Peyer's patch (tissue), 4 donors: ENCODE data around the gene EML1. TPM values are rescaled to one million over a fixed set of nuclear protein-coding genes. Genes with fewer than 3 reads are reported as not detected.

Source experiments
- DNase-seq, 3 donors: peaks; one replicate each; pipeline ENCODE4 v3.0.0-alpha.2; 2017 to 2019
- H3K27ac ChIP-seq, 4 donors: fragments of 200-600 bp; sonication (generic); one replicate each; pipeline ENCODE4 v1.5.1; 2016 to 2019
- H3K27me3 ChIP-seq, 2 donors: fragments of 200-600 bp; sonication (generic); one replicate each; pipeline ENCODE4 v1.5.1; 2019
- H3K36me3 ChIP-seq, 3 donors: fragments of 200-600 bp; sonication (generic); one replicate each; pipeline ENCODE4 v1.5.1; 2016 to 2019
- H3K4me1 ChIP-seq, 4 donors: fragments of 200-600 bp; sonication (generic); one replicate each; pipeline ENCODE4 v1.5.1; 2016 to 2019
- H3K4me3 ChIP-seq, 4 donors: fragments of 200-600 bp; sonication (generic); 1 replicate in 3 of 4; 2 replicates in 1 of 4; pipeline ENCODE4 v1.5.1; 2016 to 2019; ENCODE audit warnings: mild to moderate bottlenecking in 1 of 4
- H3K9me3 ChIP-seq, 4 donors: fragments of 200-600 bp; sonication (generic); one replicate each; pipeline ENCODE4 v1.5.1; 2016 to 2019; ENCODE audit warnings: mild to moderate bottlenecking in 1 of 4
- CTCF ChIP-seq, 6 experiments: fragments of 450-650 bp in 4 of 6; fragments of 200-600 bp in 2 of 6; sonication (generic) in 1 of 6; IDR thresholded peaks; one replicate each; pipeline ENCODE4 v1.5.1; 2017 to 2019; ENCODE audit warnings: antibody characterized with exemption in 6 of 6, mild to moderate bottlenecking in 3 of 6, moderate library complexity in 1 of 6
- POLR2A ChIP-seq, 2 donors: fragments of 450-650 bp; IDR thresholded peaks; one replicate each; pipeline ENCODE4 v1.5.1; 2017; ENCODE audit warnings: antibody characterized with exemption in 2 of 2, mild to moderate bottlenecking in 2 of 2, moderate library complexity in 2 of 2
- total RNA-seq, 4 donors: library from RNA; depleted of rRNA; stranded (reverse); fragments of >200 nt; gene quantifications; one replicate each; pipeline ENCODE4 v1.1.0, GENCODE V29; 2016

Gene EML1
- total RNA-seq, 4 donors from 2014 or later = 12.3 to 32.2 (median 18.9) TPM

- no peak for DNase-seq
- Histone ChIP-seq H3K4me3 (no peak overlapping the region), H3K27ac (no peak overlapping the region), H3K4me1 (peaks cover 0 to 5% (median 0%) of the 10 kb centered on the region in 4 donors), H3K9me3 (no peaks in the 10 kb centered on the region), H3K27me3 (no peaks in the 10 kb centered on the region), H3K36me3 (no peaks in the 10 kb centered on the region)
- TF ChIP-seq CTCF (IDR thresholded peaks at IDR 0.05) (no peak), POLR2A (IDR thresholded peaks at IDR 0.05) (no peak)
Observed at GRCh38 chr14:99785426-99785825, 7.8 kb upstream of the EML1 start.

GRCh38 chr14:99786511-99786989 is 6.7 kb upstream of the EML1 start:
- no peak for TF ChIP-seq POLR2A (IDR thresholded peaks at IDR 0.05)
- no peak for TF ChIP-seq CTCF (IDR thresholded peaks at IDR 0.05)
- no peak for DNase-seq
- no peak overlapping the region for H3K4me3 ChIP-seq
- no peaks in the 10 kb centered on the region for H3K27me3 ChIP-seq
- peak overlapping the region in 1 of 4 donors; percentile 51 for H3K27ac ChIP-seq
- H3K36me3 ChIP-seq = no peaks in the 10 kb centered on the region
- H3K9me3 ChIP-seq = no peaks in the 10 kb centered on the region
- peaks cover 0 to 15% (median 0%) of the 10 kb centered on the region in 4 donors for H3K4me1 ChIP-seq

- Histone ChIP-seq H3K4me3 (no peak overlapping the region), H3K36me3 (no peaks in the 10 kb centered on the region), H3K4me1 (peaks cover 0 to 19% (median 0%) of the 10 kb centered on the region in 4 donors), H3K9me3 (no peaks in the 10 kb centered on the region), H3K27ac (peak overlapping the region in 1 of 4 donors; percentile 27), H3K27me3 (no peaks in the 10 kb centered on the region)
- no peak for DNase-seq
- no peak for TF ChIP-seq POLR2A (IDR thresholded peaks at IDR 0.05)
- no peak for TF ChIP-seq CTCF (IDR thresholded peaks at IDR 0.05)
Observed at GRCh38 chr14:99788713-99789112, 4.5 kb upstream of the EML1 start.

GRCh38 chr14:99789581-99789980 is 3.6 kb upstream of the EML1 start:
- no peak for DNase-seq
- Histone ChIP-seq H3K27me3 (no peaks in the 10 kb centered on the region), H3K27ac (peak overlapping the region in 1 of 4 donors; percentile 27), H3K9me3 (no peaks in the 10 kb centered on the region), H3K36me3 (no peaks in the 10 kb centered on the region), H3K4me3 (no peak overlapping the region), H3K4me1 (peaks cover 0 to 24% (median 0%) of the 10 kb centered on the region in 4 donors)
- TF ChIP-seq POLR2A (IDR thresholded peaks at IDR 0.05) (no peak), CTCF (IDR thresholded peaks at IDR 0.05) (no peak)

- no peak for TF ChIP-seq CTCF (IDR thresholded peaks at IDR 0.05)
- TF ChIP-seq POLR2A (IDR thresholded peaks at IDR 0.05) = no peak
- H3K36me3 ChIP-seq = no peaks in the 10 kb centered on the region
- no peaks in the 10 kb centered on the region for H3K27me3 ChIP-seq
- peak overlapping the region in 1 of 4 donors; percentile 84 for H3K27ac ChIP-seq
- DNase-seq = no peak
- H3K4me3 ChIP-seq = no peak overlapping the region
- H3K4me1 ChIP-seq = peaks cover 0 to 19% (median 0%) of the 10 kb centered on the region in 4 donors
- no peaks in the 10 kb centered on the region for H3K9me3 ChIP-seq
Observed at GRCh38 chr14:99790201-99790977, 2.8 kb upstream of the EML1 start.
